Activated T-cell treated with anti-CD3 and anti-CD28 coated beads for 24 hours (primary cell): ENCODE measurements around the gene POGZ.
"Not testable (repeated sequence)": the region's sequence is repeated elsewhere in the genome, so short reads cannot be mapped to it uniquely, and the experiment has no call there.

Experiments used
- DNase-seq: peaks from one replicate; pipeline ENCODE4 v3.0.0-alpha.2; 2020; ENCODE audit warnings: low read depth

Gene POGZ

DNA sequence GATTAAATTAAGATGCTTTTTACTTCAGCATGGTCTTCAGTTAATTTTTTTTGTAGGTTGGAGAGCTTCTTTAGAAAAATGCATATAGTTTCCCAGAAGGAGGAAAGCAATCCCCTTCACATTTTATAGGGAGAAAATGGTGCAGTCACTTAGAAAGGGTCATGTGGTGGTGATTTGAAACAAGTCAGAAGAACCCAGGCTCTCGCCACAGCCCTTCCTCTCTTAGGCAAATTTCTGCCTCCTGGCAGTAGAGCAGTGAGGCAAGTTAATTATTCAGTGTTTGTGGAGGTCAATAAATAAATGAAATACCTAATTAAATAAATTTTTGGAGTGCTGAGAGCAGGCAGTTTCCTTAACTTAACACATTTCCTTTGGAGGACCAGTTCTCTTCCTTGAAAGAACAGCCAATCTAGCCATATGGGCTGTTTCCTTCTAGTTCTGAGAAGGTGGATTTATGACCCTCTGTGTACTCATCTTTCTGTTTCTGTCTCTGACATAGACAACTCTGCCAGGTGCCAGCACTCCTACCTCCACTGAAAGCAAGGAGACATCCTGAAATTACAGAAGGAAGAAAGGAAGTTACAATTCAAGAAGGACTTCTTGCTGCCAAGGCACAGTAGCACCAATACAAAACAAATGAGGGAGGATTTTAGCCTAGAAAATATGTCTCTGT lies 19.0 kb upstream of the POGZ start:
- no peak for DNase-seq

DNA sequence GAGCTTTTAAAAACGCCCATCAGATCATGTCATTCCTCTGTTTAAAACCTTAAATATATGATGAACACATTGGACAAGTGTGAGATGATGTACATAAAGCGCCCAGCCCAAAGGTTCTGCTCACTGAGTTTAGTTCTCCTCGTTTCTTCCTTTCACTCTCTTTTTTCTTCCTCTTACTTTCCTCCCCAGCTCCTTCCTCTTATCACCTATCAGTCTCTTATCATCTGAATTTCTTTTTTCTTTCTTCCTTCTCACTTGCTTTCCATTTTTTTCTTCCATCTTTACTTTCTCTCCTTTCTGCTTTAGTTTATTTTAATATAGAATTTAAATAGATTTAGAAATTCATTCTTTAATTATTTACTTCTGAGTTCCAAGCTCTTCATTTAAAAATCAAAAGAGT lies 17.8 kb upstream of the POGZ start:
- DNase-seq: no peak

DNA sequence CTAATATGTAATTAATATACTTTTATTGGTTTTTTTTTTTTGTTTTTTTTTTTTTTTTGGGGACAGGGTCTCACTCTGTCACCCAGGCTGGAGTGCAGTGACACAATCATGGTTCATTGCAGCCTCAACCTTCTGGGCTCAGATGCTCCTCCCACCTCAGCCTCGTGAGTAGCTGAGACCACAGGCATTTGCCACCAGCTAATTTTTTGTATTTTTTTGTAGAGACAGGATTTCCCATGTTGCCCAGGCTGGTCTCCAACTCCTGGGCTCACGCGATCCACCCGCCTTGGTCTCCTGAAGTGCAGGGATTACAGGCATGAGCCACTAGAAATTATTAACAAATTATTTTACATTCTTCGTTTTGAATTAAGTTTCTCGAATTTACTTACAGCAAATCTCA lies 16.8 kb upstream of the POGZ start:
- no peak for DNase-seq

DNA sequence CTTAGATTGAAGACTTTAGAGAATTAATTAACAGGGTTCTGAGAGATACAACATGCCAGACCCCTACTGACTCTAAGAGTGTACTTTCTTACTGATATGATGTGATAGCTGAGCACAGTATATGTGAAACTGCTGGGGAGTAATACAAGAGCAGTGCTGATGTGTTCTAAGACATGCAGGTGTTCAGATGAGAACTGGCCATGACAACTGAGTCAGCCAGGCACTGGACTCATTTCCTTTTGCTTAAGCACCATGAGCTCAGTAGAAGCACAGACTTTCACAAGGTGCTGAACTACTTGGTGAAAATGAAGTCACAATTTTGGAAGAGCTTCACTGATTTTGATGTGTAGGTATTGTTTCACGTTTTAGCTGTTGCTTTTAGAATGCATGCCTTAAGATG lies 15.9 kb upstream of the POGZ start:
- no peak for DNase-seq

DNA sequence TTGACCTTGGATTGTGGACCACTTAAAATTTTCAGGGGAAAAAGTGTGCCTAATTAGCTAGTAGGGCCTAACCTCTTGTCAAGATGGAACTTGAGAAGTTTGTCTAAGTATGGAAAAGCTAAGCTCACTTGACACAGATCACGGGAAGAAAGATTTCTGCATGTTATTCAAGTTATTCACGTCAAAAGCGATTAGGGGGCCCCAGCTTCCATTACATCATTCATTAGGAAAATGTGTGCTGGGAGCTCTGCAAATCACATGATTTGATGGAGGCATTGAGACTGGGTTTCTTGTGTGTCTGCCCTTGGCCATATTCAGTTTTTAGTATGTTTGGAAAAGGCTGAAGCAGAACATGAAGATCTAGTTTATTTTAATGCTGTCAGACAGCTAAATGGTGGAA lies 15.5 kb upstream of the POGZ start:
- no peak for DNase-seq

DNA sequence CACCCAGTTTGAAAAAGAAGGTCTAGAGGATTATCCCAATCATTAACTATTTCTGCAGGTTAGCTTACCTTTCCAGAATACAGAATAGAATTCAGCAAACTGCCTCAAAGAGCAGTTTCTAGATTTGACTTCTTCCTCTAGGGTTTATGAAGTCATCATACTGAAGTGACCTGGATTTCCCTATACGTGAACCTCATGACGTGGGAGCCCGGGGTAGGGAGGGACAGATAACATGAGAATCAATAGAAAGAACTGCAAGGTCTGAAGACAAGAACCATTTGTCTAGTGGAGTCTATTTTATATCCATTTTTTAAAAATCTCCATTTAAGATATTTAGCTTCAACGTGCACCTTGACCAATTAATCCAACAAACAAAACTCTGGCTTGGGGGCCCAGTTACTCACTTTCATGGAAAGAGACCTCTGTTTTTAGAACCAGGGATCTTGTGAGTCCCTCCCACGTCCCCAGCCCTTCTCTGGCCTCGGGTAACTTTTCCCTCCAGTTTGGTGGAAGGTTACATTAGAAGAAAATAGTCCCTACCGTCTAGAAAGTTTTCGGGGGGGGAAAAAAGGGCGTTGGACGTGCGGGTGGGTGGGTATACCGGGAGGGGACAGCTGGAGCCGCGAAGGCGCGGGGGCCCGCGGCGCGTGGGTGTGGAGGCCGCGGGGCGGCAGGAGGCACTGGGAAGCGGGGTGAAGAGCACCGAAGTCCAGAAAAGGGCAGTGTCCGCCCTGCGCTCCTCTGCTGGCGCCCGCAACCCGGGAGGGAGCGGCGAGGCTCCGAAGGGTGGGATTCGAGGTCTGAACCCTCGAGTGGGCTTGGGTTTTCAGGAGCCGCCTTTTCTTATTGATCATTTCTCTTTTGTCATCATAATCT lies 13.8 kb upstream of the POGZ start:
- DNase-seq: no peak

DNA sequence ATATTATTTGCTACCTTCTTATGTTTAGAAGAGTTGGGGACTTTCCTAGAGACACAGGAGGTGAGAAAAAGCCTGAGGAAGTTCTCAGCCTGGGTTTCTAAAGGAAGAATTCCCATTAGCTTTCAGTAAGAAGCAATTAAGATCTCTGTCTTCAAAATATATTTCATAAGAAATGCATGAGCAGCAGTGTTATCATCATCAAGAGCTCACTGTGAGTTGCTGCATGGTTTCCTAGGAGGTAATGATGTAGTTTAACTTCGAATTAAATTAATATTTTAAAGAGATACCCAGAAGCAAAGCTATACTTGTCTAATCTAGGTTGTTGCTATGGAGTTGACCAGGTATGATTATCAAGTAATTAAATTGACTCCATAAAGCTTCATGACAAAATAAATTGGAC lies 5.7 kb upstream of the POGZ start:
- DNase-seq: no peak

DNA sequence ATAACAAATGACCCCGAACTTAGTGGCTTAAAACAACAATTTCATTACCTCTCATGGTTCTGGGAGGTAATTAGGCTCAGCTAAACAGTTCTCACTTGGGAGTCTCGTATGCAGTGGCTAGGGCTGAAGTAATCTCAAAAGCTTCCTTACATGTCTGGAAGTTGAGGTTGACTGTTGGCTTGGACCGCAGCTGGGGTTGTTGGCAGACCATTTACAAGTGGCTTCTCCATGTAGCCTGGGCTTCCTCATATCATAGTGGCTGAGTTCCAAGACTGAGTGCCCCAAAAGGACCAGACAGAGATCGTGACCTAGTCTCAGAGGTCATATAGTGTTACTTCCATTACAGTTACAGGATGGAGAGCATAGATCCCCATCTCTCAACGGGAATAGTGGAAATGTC lies 2.4 kb upstream of the POGZ start:
- no peak for DNase-seq

DNA sequence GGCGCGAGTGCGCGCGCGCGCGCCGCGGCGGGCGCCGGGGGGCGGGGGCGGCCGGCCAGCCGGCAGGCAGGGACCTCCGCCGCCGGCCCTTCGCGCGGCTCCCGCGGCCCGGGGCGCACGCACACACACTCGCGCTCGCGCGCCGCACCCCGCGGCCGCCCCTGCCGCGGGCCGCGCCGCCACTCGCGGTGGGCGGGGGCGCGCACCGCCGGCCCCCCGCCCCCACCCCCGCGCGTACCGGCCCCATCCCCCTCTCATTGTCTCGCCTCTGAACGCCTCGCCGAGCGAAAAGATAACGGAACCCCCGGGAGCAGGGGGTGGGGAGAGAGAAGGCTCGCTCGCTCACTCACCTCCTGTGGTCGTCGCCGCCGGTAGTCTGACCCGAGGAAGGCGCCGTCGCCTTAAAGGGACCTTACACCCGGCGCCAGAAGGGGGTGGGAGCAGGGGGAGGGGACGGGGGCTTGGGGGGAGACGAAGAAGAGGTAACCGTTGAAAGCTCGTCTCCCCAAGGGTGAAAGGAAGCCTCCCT lies 428 bp downstream of the POGZ start:
- peak; percentile 33 for DNase-seq

DNA sequence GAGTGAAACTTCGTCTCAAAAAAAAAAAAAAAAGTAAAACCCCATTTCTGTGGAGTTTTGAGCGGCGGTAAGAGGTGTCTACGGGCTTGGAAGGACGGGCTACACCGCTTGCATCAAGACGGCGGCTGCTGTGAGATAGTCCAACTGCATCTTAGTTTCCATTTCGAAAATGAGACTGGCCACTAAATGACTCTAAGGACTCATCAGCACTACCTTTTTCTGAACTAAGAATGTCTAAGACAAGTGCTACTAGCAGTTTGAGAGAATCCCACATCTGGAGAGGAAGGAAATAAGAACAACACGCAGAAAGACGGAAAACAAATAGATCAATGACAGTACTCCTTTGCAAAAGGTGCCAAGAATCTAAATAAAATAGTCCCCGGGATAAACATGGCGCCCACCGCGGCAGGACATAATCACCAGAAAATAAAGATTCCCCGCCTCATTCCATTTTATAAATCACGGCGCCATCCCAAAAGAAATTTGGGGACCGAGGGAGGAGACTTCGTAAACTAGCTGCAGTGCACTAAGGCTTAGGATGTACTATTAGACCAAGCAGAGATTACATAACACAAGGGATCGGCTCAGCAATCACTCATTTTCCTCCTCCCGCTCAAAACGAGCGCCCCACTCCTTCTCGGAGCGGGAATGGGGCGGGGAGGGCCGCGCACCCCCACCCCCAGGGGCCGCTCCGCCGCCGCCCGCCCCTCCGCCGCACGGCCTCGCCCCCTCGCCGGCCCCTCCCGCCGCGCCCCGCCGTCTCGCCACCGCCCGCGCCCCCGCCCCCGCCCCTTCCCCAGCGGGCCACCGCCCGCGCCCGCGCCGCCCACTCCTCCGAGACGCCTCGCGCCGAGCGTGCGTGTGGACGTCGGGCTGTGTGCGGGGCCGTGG lies 1.1 kb downstream of the POGZ start:
- peak; percentile 33 for DNase-seq

DNA sequence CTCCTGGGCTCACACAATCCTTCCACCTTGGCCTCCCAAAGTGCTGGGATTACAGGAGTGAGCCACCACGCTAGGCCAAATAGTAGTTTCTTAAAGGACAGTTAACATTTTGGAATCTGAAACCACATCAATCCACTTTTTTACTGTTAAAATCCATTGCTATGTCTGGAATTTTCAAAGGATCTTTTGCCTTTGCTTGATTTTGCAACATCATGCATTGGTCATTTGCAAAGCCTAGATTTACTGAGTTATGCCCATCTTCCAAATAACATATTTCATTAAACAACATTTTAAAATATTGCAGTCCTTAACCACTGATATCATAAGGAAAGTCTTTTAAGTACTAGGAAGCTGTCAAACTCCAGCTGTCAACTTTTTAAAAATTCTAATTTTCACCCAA lies 3.3 kb downstream of the POGZ start:
- DNase-seq: no peak

DNA sequence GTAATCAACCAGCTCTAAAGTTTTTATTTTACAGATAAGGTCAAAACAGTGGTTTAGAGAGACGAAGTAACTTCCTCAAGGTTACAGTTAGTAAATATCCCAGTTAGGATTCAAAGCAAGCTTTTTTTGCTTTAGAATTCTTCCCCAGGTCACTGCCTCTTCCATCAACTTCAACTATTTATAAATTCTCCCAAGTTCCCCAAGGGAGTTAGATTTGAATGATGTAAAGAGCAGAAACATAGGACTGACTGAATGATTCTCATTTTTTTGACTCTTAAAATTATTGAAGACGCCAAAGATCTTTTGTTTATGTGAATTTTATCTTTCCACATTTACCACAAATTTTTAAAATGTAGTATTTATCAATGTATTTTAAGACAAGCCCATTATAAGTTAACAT lies 4.1 kb downstream of the POGZ start:
- DNase-seq: no peak

DNA sequence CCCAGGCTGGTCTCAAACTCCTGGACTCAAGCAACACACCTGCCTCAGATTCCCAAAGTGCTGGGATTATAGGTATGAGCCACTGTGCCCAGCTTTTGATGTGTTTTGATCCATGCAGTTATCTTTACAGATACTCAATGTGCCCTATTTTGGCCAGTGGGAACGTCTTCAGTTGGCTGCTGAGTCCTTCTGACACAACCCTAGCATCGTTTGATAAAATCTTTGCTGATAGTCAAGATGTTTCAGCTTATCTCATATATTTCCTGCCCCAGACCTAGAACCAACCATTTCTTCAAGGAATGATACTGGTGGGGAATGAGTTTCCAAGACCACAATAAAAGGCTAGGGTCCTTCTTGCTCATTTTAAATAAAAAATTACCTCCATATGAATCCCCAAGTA lies 11.6 kb downstream of the POGZ start:
- no peak for DNase-seq

DNA sequence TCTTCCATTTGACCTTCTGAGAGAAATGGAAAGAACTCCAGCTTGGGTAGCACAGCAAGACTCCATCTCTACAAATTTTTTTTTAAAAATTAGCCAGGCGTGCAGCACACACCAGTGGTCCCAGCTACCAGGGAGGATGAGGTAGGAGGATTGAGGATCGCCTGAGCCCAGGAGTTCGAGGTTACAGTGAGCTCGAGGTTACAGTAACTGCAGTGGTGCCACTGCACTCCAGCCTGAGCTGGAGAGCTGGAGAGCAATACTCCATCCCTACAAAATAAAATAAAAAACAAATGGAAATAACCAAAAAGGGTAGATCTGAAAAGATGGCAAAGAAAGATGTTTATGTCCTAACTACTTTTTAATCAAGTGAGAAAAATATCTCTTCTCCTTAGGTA lies 14.5 kb downstream of the POGZ start:
- no peak for DNase-seq

DNA sequence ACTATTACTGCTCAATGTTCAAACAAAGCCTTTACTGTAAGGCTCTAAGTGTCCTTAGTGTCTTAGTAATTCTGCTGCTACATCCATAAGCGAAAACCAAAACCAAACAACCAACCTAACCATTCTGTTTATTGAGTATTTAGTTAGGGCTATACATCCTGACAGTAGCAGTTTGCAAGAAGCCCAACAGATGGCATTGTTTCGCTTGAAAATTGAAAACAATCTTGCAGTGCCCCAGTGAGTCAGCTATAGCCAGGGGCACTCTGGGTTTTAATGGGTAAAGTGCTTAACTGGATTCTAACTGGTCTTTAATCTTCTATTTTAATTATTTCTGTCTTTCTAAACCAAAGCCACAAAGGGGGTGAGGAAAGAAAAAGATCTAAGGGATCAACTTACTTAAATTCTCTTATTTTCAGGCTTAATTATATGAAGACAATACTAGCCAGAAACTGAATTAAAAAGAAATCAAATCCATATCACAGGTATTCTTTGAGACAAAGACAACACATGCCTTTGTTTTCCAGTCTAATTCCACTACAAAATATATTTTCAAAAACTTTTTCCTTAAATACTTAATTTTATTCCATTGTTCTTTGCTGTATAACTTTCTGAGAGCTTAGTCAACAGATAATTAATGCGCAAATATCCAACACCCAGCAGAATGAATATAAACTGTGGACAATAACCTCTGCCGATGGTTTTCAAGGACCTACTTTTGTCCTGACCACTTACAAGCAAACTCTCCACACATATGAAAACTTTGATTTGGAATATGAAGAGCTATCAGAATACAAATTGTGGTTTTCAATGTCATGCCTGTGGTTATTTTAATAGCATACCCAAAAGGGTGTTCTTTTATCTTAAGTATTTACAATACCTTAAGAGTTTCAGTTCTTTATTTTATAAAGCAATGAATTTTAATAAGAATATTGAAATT lies 15.2 kb downstream of the POGZ start:
- peak; percentile 60 for DNase-seq

DNA sequence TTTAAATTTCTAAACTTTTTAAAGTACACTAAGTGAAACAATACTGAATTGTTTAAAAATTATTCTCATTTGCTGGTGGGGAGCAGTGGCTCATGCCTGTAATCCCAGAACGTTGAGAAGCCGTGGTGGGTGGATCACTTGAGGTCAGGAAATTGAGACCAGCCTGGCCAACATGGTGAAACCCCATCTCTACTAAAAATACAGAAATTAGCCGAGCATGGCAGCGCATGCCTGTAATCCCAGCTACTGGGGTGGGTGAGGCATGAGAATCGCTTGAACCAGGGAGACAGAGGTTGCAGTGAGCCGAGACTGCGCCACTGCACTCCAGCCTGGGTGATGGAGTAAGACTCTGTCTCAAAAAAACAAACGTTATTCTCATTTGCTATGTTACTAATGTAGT lies 21.9 kb downstream of the POGZ start:
- DNase-seq: not testable (repeated sequence)

DNA sequence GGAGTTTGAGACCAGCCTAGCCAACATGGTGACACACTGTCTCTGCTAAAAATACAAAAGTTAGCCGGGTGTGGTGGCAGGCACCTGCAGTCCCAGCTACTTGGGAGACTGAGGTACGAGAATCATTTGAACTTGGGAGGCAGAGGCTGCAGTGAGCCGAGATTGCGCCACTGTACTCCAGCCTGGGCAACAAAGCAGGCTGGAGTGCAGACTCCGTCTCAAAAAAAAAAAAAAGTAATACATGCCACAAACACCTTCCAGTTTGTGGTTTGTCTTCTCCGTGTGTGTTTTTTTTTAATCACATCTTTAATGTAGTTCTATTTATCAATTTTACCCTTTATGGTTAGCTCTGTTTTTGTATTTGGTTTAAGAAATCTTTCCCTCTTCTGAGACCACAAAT lies 22.3 kb downstream of the POGZ start:
- no peak for DNase-seq

DNA sequence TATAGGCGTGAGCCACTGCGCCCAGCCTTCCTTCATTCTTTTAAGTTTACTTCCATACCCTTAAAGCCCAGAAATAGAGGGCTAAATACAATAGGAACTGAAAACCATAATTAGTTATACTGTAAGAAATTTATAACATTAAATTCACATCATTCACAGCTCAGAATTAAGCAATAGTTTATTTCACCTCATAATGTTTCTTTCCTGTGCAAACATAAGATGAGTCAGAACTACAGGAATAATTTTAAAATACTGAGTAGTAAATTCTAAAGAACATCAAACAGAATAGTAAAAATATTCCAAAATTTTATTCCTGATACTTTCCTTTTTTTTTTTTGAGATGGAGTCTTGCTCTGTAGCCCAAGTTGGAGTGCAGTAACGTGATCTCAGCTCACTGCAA lies 24.1 kb downstream of the POGZ start:
- DNase-seq: no peak

DNA sequence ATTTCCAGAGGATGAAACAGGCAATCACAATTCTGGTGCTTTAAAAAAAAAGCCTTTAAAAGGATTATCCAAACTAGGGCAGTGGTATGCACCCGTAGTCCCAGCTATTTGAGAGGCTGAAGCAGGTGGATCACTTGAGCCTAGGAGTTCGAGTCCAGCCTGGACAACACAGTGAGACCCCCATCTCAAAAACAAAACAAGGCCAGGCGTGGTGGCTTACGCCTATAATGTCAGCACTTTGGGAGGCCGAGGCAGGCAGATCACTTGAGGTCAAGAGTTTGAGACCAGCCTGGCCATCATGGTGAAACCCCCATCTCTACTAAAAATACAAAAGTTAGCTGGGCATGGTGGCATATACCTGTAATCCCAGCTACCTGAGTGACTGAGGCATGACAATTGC lies 25.5 kb downstream of the POGZ start:
- DNase-seq: not testable (repeated sequence)

DNA sequence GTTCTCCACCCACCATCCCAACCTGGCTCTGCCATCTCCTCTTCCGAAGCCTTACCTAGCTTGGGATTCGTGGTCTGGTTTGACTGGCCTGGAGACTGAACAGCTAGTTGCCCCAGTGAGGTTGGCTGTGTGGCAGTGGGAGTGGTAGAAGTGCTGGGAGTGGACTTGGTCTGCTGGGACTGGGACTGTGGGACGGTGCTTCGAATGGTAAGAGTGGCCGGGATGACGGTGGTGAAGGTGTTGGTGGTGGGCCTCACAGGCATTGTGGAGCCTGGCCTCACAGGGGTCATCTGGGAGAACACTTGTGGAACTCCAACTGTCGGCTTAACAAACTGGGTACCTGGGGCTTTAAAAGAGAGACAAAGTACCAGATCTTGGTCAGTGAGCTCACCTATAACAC lies 31.2 kb downstream of the POGZ start:
- no peak for DNase-seq

DNA sequence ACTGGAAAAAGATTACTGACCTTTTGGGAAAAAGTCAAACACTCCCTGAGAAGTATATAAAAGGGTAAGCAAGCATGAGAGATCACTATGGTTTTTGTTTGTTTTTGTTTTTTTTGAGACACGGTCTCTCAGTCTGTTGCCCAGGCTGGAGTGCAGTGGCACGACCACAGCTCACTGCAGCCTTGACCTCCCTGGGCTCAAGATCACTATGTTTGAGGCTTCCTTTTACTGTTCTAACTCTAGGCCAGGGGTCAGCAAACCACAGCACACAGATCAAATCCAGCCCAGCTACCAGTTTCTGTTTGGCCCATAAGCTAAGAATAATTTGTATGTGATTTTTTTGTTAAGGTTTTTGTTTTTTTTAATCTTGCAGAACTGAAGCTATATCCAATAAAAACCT lies 34.2 kb downstream of the POGZ start:
- no peak for DNase-seq
